HEK293 (cell line): ENCODE results near the gene NFE2L2.
A peak's percentile ranks its signal among the peaks of the same experiment; 100 is the strongest.

Experiments used
- CTCF ChIA-PET: fragments of 350-600 bp; formaldehyde crosslinking; extraction: SDS; loops from one replicate; lab custom pipeline; 2021; ENCODE audit warnings: antibody characterized with exemption; lab: Yijun Ruan, JAX
- POLR2A ChIA-PET: fragments of 300-600 bp; formaldehyde crosslinking; extraction: SDS; loops from one replicate; lab custom pipeline; 2020; ENCODE audit warnings: antibody characterized with exemption, inconsistent platforms; lab: Yijun Ruan, JAX
- H3K27ac ChIP-seq: fragments of 200-500 bp; sonication (Bioruptor generic); 2 replicates; pipeline ENCODE4 v1.5.1; 2014; ENCODE audit warnings: low read depth, low read length, control low read depth, inconsistent platforms; ENCODE audit errors: extremely low read depth
- H3K36me3 ChIP-seq, 2 experiments: fragments of 200-500 bp in 1 of 2; sonication (Bioruptor generic) in 1 of 2; 1 replicate in 1 of 2; 2 replicates in 1 of 2; pipeline ENCODE4 v1.5.1; 2014 to 2017; ENCODE audit warnings: inconsistent platforms in 2 of 2, low read length in 2 of 2; ENCODE audit not compliant: control insufficient read depth in 2 of 2, insufficient read depth in 1 of 2
- H3K4me1 ChIP-seq: fragments of 200-500 bp; sonication (Bioruptor generic); 2 replicates; pipeline ENCODE4 v1.5.1; 2014; ENCODE audit warnings: mild to moderate bottlenecking, low read length, inconsistent platforms; ENCODE audit not compliant: control insufficient read depth, insufficient read depth
- H3K4me3 ChIP-seq: 2 replicates; pipeline ENCODE4 v1.5.1; 2011; ENCODE audit warnings: low read depth, mild to moderate bottlenecking, control low read depth, low read length, moderate library complexity
- H3K9me3 ChIP-seq: fragments of 200-500 bp; sonication (Bioruptor generic); 2 replicates; pipeline ENCODE4 v1.5.1; 2014; ENCODE audit warnings: low read depth, low read length, inconsistent platforms; ENCODE audit not compliant: control insufficient read depth, insufficient read depth
- AEBP2 ChIP-seq: fragments of 450-650 bp; formaldehyde crosslinking; IDR thresholded peaks from 2 replicates; pipeline ENCODE4 v1.5.1; 2016; ENCODE audit warnings: missing biosample characterization, missing genetic modification characterization, borderline replicate concordance
- EGR2 ChIP-seq: fragments of 450-650 bp; formaldehyde crosslinking; IDR thresholded peaks from 2 replicates; pipeline ENCODE4 v1.5.1; 2016; ENCODE audit warnings: low read depth, missing biosample characterization, missing genetic modification characterization
- KLF10 ChIP-seq: fragments of 450-650 bp; IDR thresholded peaks from 2 replicates; pipeline ENCODE4 v1.5.1; 2018; ENCODE audit warnings: missing biosample characterization, mild to moderate bottlenecking, missing genetic modification characterization
- KLF8 ChIP-seq: fragments of 450-650 bp; formaldehyde crosslinking; IDR thresholded peaks from 2 replicates; pipeline ENCODE4 v1.5.1; 2016; ENCODE audit warnings: missing biosample characterization, missing genetic modification characterization
- KLF9 ChIP-seq: fragments of 450-650 bp; formaldehyde crosslinking; IDR thresholded peaks from 2 replicates; pipeline ENCODE4 v1.5.1; 2016; ENCODE audit warnings: missing biosample characterization, missing genetic modification characterization, low read depth
- MZF1 ChIP-seq: fragments of 450-650 bp; formaldehyde crosslinking; IDR thresholded peaks from 2 replicates; pipeline ENCODE4 v1.5.1; 2017; ENCODE audit warnings: missing biosample characterization, missing genetic modification characterization, borderline replicate concordance
- PRDM1 ChIP-seq: fragments of 450-650 bp; formaldehyde crosslinking; IDR thresholded peaks from 2 replicates; pipeline ENCODE4; 2016; ENCODE audit warnings: missing biosample characterization, missing genetic modification characterization
- PRDM10 ChIP-seq: fragments of 450-650 bp; formaldehyde crosslinking; IDR thresholded peaks from 2 replicates; pipeline ENCODE4 v1.5.1; 2016; ENCODE audit warnings: missing biosample characterization, missing genetic modification characterization
- SCRT1 ChIP-seq: fragments of 450-650 bp; formaldehyde crosslinking; IDR thresholded peaks from 2 replicates; pipeline ENCODE4 v1.5.1; 2016; ENCODE audit warnings: missing biosample characterization, missing genetic modification characterization, borderline replicate concordance
- SCRT2 ChIP-seq: fragments of 450-650 bp; formaldehyde crosslinking; IDR thresholded peaks from 2 replicates; pipeline ENCODE4 v1.5.1; 2016; ENCODE audit warnings: missing biosample characterization, missing genetic modification characterization
- SP2 ChIP-seq: fragments of 450-650 bp; formaldehyde crosslinking; IDR thresholded peaks from 2 replicates; pipeline ENCODE4 v1.5.1; 2016; ENCODE audit warnings: missing biosample characterization, missing genetic modification characterization
- SP7 ChIP-seq: fragments of 450-650 bp; formaldehyde crosslinking; IDR thresholded peaks from 2 replicates; pipeline ENCODE4 v1.5.1; 2016; ENCODE audit warnings: missing biosample characterization, missing genetic modification characterization
- ZBTB26 ChIP-seq: fragments of 450-650 bp; formaldehyde crosslinking; optimal IDR thresholded peaks from 2 replicates; pipeline ENCODE3; 2016; ENCODE audit warnings: missing biosample characterization, mild to moderate bottlenecking, missing genetic modification characterization
- ZBTB44 ChIP-seq: fragments of 450-650 bp; IDR thresholded peaks from 2 replicates; pipeline ENCODE4 v1.5.1; 2018; ENCODE audit warnings: missing biosample characterization, mild to moderate bottlenecking, missing genetic modification characterization
- ZEB2 ChIP-seq: fragments of 450-650 bp; formaldehyde crosslinking; IDR thresholded peaks from 2 replicates; pipeline ENCODE4 v1.5.1; 2016; ENCODE audit warnings: missing biosample characterization, missing genetic modification characterization
- ZNF155 ChIP-seq: fragments of 450-650 bp; formaldehyde crosslinking; IDR thresholded peaks from 2 replicates; pipeline ENCODE4 v1.5.1; 2016; ENCODE audit warnings: missing biosample characterization, missing genetic modification characterization
- ZNF18 ChIP-seq: fragments of 450-650 bp; formaldehyde crosslinking; IDR thresholded peaks from 2 replicates; pipeline ENCODE4 v1.5.1; 2016; ENCODE audit warnings: missing biosample characterization, missing genetic modification characterization
- ZNF366 ChIP-seq: fragments of 450-650 bp; formaldehyde crosslinking; conservative IDR thresholded peaks from 2 replicates; pipeline ENCODE4 v1.5.1; 2016; ENCODE audit warnings: missing biosample characterization, missing genetic modification characterization
- ZNF501 ChIP-seq: fragments of 450-650 bp; formaldehyde crosslinking; IDR thresholded peaks from 2 replicates; pipeline ENCODE4 v1.5.1; 2016; ENCODE audit warnings: missing biosample characterization, missing genetic modification characterization
- ZNF596 ChIP-seq: fragments of 450-650 bp; IDR thresholded peaks from 2 replicates; pipeline ENCODE4 v1.5.0; 2018; ENCODE audit warnings: missing biosample characterization, mild to moderate bottlenecking, missing genetic modification characterization, moderate library complexity
- ZNF629 ChIP-seq: fragments of 450-650 bp; formaldehyde crosslinking; IDR thresholded peaks from 2 replicates; pipeline ENCODE4 v1.5.1; 2017; ENCODE audit warnings: missing biosample characterization, missing genetic modification characterization
- ZNF660 ChIP-seq: fragments of 450-650 bp; IDR thresholded peaks from 2 replicates; pipeline ENCODE4 v1.5.1; 2018; ENCODE audit warnings: missing biosample characterization, mild to moderate bottlenecking, missing genetic modification characterization
- ZNF701 ChIP-seq: fragments of 450-650 bp; formaldehyde crosslinking; IDR thresholded peaks from 2 replicates; pipeline ENCODE4 v1.5.1; 2016; ENCODE audit warnings: missing biosample characterization, missing genetic modification characterization
- ZNF792 ChIP-seq: fragments of 450-650 bp; formaldehyde crosslinking; IDR thresholded peaks from 2 replicates; pipeline ENCODE4 v1.5.1; 2016; ENCODE audit warnings: missing biosample characterization, missing genetic modification characterization
- ZSCAN16 ChIP-seq: fragments of 450-650 bp; formaldehyde crosslinking; IDR thresholded peaks from 2 replicates; pipeline ENCODE4 v1.5.1; 2016; ENCODE audit warnings: missing biosample characterization, missing genetic modification characterization

Gene NFE2L2

GRCh38 chr2:177212106-177212890 lies 52.2 kb downstream of the NFE2L2 start, which contains the start of gene HNRNPA3:
Gene HNRNPA3 (plus strand): TSS chr2:177212794. CDS start chr2:177212800, 6 bp downstream.
- POLR2A ChIA-PET: interaction anchor here (0.7 to 1.7 kb wide), 7 partner anchors 8 to 179 kb away, joined by 3 to 23 read pairs (median 3); partner anchors contain the start of gene NFE2L2
- peaks cover 11 to 41% of the 10 kb centered on the region in 2 experiments for H3K36me3 ChIP-seq
- H3K27ac ChIP-seq: peak within 1 kb of the TSS; percentile 82
- H3K9me3 ChIP-seq: no peaks in the 10 kb centered on the region
- no peaks in the 10 kb centered on the region for H3K4me1 ChIP-seq
- peak within 1 kb of the TSS; percentile 93 for H3K4me3 ChIP-seq
- CTCF ChIA-PET: interaction anchor here (0.6 to 1.7 kb wide), 4 partner anchors 36 to 203 kb away, joined by 3 to 5 read pairs (median 3); no protein-coding TSS in a partner anchor
- TF ChIP-seq SP7 (tag by site-specific recombination): peak; percentile 28; the same call in 1 of the 2 replicates
- TF ChIP-seq SCRT2: peak; percentile 89
- no peak for TF ChIP-seq AEBP2 (tag by site-specific recombination)
- TF ChIP-seq MZF1 (tag by site-specific recombination): peak; percentile 19; the same call in 1 of the 2 replicates
- TF ChIP-seq KLF8: 0 out of 2 replicates have a peak, but pooled peaks have one; percentile 13
- no peak for TF ChIP-seq ZNF155 (tag by site-specific recombination)
- TF ChIP-seq SCRT1 (tag by site-specific recombination): peak; percentile 64; the same call in 1 of the 2 replicates
- peak; percentile 84 for TF ChIP-seq PRDM1 (tag by site-specific recombination)
- TF ChIP-seq ZNF501 (tag by site-specific recombination): peak; percentile 22; the same call in 1 of the 2 replicates
- peak; percentile 86 for TF ChIP-seq SP2
- peak; percentile 90 for TF ChIP-seq ZBTB26 (tag by site-specific recombination)
- no peak for TF ChIP-seq ZBTB44 (tag by site-specific recombination)
- 0 out of 2 replicates have a peak, but pooled peaks have one; percentile 4 for TF ChIP-seq EGR2 (tag by site-specific recombination)
- 0 out of 2 replicates have a peak, but pooled peaks have one; percentile 32 for TF ChIP-seq PRDM10 (tag by site-specific recombination)
- TF ChIP-seq KLF9 (tag by site-specific recombination): peak; percentile 55; the same call in 1 of the 2 replicates
- TF ChIP-seq ZSCAN16: no peak
- TF ChIP-seq ZNF629 (tag by site-specific recombination): peak; percentile 97
- TF ChIP-seq ZEB2 (tag by site-specific recombination): no peak
- TF ChIP-seq ZNF660 (tag by site-specific recombination): peak; percentile 82
- no peak for TF ChIP-seq ZNF18
- peak; percentile 98 for TF ChIP-seq ZNF366 (tag by site-specific recombination)
- TF ChIP-seq ZNF701 (tag by site-specific recombination): peak; percentile 80
- 0 out of 2 replicates have a peak, but pooled peaks have one; percentile 12 for TF ChIP-seq KLF10 (tag by site-specific recombination)
- no peak for TF ChIP-seq ZNF792
- TF ChIP-seq ZNF596 (tag by site-specific recombination): no peak
